ENCODE measurements around the gene TPRN.

TPRN gene

GRCh38 chr9:137217276-137218211, 17.0 kb upstream of the TPRN start:
- DNase-seq (ENCODE audit: low read depth): no peak
- in situ Hi-C loops (cut with HindIII; ENCODE audit: low sequenced_read_pairs): no loop called here
- H3K4me3 ChIP-seq (ENCODE audit: low read depth, low read length): no peak overlapping the region
- no peak for TF ChIP-seq CTCF (IDR thresholded peaks at IDR 0.05; ENCODE audit: low read depth, low read length, missing control alignments)

- in situ Hi-C loops (cut with HindIII; ENCODE audit: low sequenced_read_pairs): no loop called here
- H3K4me3 ChIP-seq (ENCODE audit: low read depth, low read length): no peak overlapping the region
- no peak for TF ChIP-seq CTCF (IDR thresholded peaks at IDR 0.05; ENCODE audit: low read depth, low read length, missing control alignments)
- DNase-seq (ENCODE audit: low read depth): no peak
Observed at GRCh38 chr9:137216188-137216965, 15.8 kb upstream of the TPRN start.

DNA sequence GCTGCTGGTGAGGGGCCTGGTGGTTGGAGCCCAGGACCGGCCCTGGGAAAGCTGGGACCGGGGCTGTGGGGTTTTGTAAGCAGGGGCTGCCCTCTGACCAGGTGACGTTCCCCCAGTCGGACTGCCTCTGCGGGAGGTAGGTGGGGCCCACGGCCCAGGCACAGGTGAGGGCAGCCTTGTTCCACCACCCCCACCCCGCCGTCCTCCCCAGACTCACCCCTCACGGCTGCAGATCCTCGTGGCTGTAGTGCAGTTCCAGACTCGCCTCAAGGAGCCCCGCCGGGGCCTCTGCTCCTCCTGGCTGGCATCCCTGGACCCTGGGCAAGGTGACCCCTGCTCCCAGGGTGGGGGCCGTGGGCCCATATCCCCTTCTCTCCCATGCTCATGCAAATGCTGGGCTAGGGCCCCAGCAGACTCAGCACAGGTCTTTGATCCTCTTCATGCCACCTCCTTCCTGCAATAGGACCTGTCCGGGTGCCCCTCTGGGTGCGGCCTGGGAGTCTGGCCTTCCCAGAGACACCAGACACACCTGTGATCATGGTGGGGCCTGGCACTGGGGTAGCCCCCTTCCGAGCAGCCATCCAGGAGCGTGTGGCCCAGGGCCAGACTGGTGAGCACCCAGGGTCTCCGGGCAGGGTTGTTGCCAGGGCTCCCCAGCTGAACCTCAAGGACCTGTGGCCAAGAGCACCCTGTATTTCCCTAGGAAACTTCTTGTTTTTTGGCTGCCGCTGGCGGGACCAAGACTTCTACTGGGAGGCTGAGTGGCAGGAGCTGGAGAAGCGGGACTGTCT, 14.8 kb upstream of the TPRN start:
- no peak overlapping the region for H3K4me3 ChIP-seq (ENCODE audit: low read depth, low read length)
- DNase-seq (ENCODE audit: low read depth): no peak
- TF ChIP-seq CTCF (IDR thresholded peaks at IDR 0.05; ENCODE audit: low read depth, low read length, missing control alignments): no peak
- in situ Hi-C loops (cut with HindIII; ENCODE audit: low sequenced_read_pairs): no loop called here

DNA sequence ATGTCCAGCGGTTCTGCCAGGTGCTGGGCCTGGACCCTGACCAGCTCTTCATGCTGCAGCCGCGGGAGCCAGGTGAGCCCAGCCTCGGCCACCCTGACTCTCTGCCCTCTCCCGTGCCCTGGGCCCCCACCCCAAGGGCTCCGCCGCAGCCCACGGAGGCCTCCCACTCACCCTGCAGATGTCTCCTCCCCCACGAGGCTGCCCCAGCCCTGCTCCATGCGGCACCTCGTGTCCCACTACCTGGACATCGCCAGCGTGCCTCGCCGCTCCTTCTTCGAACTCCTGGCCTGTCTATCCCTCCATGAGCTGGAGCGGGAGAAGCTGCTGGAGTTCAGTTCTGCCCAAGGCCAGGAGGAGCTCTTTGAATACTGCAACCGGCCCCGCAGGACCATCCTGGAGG, 14.1 kb upstream of the TPRN start:
- DNase-seq (ENCODE audit: low read depth): no peak
- in situ Hi-C loops (cut with HindIII; ENCODE audit: low sequenced_read_pairs): no loop called here
- TF ChIP-seq CTCF (IDR thresholded peaks at IDR 0.05; ENCODE audit: low read depth, low read length, missing control alignments): no peak
- no peak overlapping the region for H3K4me3 ChIP-seq (ENCODE audit: low read depth, low read length)

DNA sequence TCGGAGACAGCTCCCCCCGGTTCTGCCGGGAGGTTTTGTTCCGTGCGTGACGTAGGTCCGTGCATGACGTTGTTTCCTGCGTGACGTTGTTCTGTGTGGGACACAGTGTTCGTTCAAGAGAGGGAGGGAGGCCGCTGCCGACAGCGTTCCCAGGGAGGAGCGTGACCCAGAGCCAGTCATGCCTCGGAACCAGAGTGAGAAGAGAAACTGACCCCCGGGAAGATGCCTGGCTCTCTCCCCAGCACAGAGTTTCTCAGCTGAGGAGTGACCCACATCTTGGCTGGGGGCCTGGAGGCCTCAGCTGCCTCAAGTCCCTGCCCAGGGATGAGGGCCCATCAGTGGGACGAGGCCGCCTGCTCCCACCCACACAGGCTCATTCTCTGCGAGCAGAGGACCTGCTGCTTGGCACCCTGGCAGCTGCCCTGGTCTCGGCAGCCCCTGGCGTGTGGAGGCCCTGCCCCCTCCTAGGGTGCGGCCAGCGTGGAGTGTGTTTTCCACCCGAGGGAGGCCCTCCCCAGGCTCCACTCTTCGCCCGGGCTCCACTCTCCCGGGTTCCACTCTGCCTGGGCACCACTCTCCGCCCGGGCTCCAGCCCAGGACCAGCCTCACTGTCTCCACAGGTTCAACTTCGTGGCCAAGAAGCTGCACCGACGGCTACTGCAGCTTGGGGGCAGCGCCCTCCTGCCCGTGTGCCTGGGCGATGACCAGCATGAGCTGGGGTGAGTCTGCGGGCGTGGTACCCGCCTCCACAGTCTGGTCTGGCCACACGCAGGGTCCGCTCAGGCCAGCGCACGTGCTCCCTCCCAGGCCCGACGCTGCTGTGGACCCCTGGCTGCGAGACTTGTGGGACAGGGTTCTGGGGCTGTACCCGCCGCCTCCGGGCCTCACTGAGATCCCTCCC, 12.9 kb upstream of the TPRN start:
- TF ChIP-seq CTCF (IDR thresholded peaks at IDR 0.05; ENCODE audit: low read depth, low read length, missing control alignments): no peak
- in situ Hi-C loops (cut with HindIII; ENCODE audit: low sequenced_read_pairs): no loop called here
- DNase-seq (ENCODE audit: low read depth): no peak
- H3K4me3 ChIP-seq (ENCODE audit: low read depth, low read length): no peak overlapping the region

Measured in astrocyte of the cerebellum (primary cell).